ENCODE results near the gene RBPJL. TPM values are rescaled to one million over a fixed set of nuclear protein-coding genes. Genes with fewer than 3 reads are reported as not detected.

RBPJL gene
- total RNA-seq, 3 donors from 2014 or later, result not detected

GRCh38 chr20:45317826-45318225, 11.2 kb downstream of the RBPJL start:
- peaks cover 3 to 26% of the 10 kb centered on the region in 2 donors for H3K27me3 ChIP-seq
- H3K36me3 ChIP-seq, result no peaks in the 10 kb centered on the region
- H3K27ac ChIP-seq, result no peak overlapping the region
- DNase-seq (ENCODE audit: low spot score in 2 of 2), result no peak
- TF ChIP-seq POLR2AphosphoS5 (IDR thresholded peaks at IDR 0.05) (no peak), POLR2A (IDR thresholded peaks at IDR 0.05) (no peak)
- TF ChIP-seq, protein P1, sequence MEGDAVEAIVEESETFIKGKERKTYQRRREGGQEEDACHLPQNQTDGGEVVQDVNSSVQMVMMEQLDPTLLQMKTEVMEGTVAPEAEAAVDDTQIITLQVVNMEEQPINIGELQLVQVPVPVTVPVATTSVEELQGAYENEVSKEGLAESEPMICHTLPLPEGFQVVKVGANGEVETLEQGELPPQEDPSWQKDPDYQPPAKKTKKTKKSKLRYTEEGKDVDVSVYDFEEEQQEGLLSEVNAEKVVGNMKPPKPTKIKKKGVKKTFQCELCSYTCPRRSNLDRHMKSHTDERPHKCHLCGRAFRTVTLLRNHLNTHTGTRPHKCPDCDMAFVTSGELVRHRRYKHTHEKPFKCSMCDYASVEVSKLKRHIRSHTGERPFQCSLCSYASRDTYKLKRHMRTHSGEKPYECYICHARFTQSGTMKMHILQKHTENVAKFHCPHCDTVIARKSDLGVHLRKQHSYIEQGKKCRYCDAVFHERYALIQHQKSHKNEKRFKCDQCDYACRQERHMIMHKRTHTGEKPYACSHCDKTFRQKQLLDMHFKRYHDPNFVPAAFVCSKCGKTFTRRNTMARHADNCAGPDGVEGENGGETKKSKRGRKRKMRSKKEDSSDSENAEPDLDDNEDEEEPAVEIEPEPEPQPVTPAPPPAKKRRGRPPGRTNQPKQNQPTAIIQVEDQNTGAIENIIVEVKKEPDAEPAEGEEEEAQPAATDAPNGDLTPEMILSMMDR (IDR thresholded peaks at IDR 0.05), result no peak
- H3K4me1 ChIP-seq, result no peaks in the 10 kb centered on the region
- no peak overlapping the region for H3K4me3 ChIP-seq
- intact Hi-C loops (cut with DNase I; ENCODE audit: low total_unique reads), result loop anchor here (10.0 kb wide), 1 partner anchor 457 kb away; no protein-coding TSS in a partner anchor
- H3K9me3 ChIP-seq, result no peaks in the 10 kb centered on the region

- Histone ChIP-seq H3K9me3 (no peaks in the 10 kb centered on the region), H3K36me3 (no peaks in the 10 kb centered on the region), H3K4me1 (no peaks in the 10 kb centered on the region), H3K27ac (no peak overlapping the region), H3K27me3 (peaks cover 3 to 26% of the 10 kb centered on the region in 2 donors), H3K4me3 (no peak overlapping the region)
- TF ChIP-seq POLR2A (IDR thresholded peaks at IDR 0.05) (no peak), POLR2AphosphoS5 (IDR thresholded peaks at IDR 0.05) (no peak)
- TF ChIP-seq, protein P1 (IDR thresholded peaks at IDR 0.05), result no peak
- intact Hi-C loops (cut with DNase I; ENCODE audit: low total_unique reads), result loop anchor here (10.0 kb wide), 1 partner anchor 456 kb away; no protein-coding TSS in a partner anchor
- DNase-seq (ENCODE audit: low spot score in 2 of 2), result no peak
These were observed 11.8 kb downstream of the RBPJL start for GRCh38 chr20:45318386-45318939.

DNA sequence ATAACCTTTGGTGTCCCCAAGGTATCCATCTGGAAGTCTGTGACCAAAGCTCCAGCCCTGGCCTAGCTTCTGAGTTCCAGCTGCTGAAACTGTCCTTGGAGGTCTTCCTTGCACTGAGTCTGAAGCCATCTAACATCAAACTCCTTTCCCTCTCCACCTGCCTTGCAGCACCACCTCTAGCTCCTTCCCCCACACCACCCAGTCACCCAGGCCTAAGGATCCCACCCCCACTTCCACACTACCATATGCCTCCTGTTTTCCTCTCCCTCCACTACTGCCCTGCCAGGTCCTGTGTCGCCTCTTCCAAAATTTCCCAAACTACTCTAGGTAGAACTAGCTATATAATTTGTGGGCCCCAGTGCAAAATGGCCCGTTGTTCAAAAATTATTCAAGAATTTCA, 12.3 kb downstream of the RBPJL start:
- no peak overlapping the region for H3K27ac ChIP-seq
- no peak for TF ChIP-seq POLR2A (IDR thresholded peaks at IDR 0.05)
- TF ChIP-seq, protein P1 (IDR thresholded peaks at IDR 0.05), result no peak
- no peaks in the 10 kb centered on the region for H3K9me3 ChIP-seq
- no peaks in the 10 kb centered on the region for H3K36me3 ChIP-seq
- peaks cover 3 to 23% of the 10 kb centered on the region in 2 donors for H3K27me3 ChIP-seq
- no peaks in the 10 kb centered on the region for H3K4me1 ChIP-seq
- intact Hi-C loops (cut with DNase I; ENCODE audit: low total_unique reads), result loop anchor here (10.0 kb wide), 1 partner anchor 456 kb away; no protein-coding TSS in a partner anchor
- DNase-seq (ENCODE audit: low spot score in 2 of 2), result no peak
- no peak overlapping the region for H3K4me3 ChIP-seq

- intact Hi-C loops (cut with DNase I; ENCODE audit: low total_unique reads), result loop anchor here (5.0 kb wide), 1 partner anchor 126 kb away; no protein-coding TSS in a partner anchor
These were observed 14.4 kb downstream of the RBPJL start for GRCh38 chr20:45320948-45321595.

GRCh38 chr20:45322952-45323383, 16.3 kb downstream of the RBPJL start:
- no peaks in the 10 kb centered on the region for H3K4me1 ChIP-seq
- TF ChIP-seq POLR2AphosphoS5 (IDR thresholded peaks at IDR 0.05), result peak in 1 of 3 donors; percentile 23
- no peak for TF ChIP-seq POLR2A (IDR thresholded peaks at IDR 0.05)
- TF ChIP-seq, protein P1 (IDR thresholded peaks at IDR 0.05), result peak in 2 of 3 donors; percentile 23 to 41
- peak in 1 of 2 donors; percentile 72 for DNase-seq (ENCODE audit: low spot score in 2 of 2)
- no peaks in the 10 kb centered on the region for H3K9me3 ChIP-seq
- no peaks in the 10 kb centered on the region for H3K36me3 ChIP-seq
- no peak overlapping the region for H3K27ac ChIP-seq
- intact Hi-C loops (cut with DNase I; ENCODE audit: low total_unique reads), result loop anchor here (5.0 kb wide), 1 partner anchor 124 kb away; no protein-coding TSS in a partner anchor
- no peak overlapping the region for H3K4me3 ChIP-seq
- no peaks in the 10 kb centered on the region for H3K27me3 ChIP-seq

More at GRCh38 chr20:45320948-45321595, 14.4 kb downstream of the RBPJL start:
- no peaks in the 10 kb centered on the region for H3K4me1 ChIP-seq
- H3K9me3 ChIP-seq, result no peaks in the 10 kb centered on the region
- no peaks in the 10 kb centered on the region for H3K36me3 ChIP-seq
- H3K27ac ChIP-seq, result no peak overlapping the region
- no peak overlapping the region for H3K4me3 ChIP-seq
- peaks cover 3 to 10% of the 10 kb centered on the region in 2 donors for H3K27me3 ChIP-seq
- DNase-seq (ENCODE audit: low spot score in 2 of 2), result no peak
- TF ChIP-seq POLR2AphosphoS5 (IDR thresholded peaks at IDR 0.05), result no peak
